GM04504 (cell line): Measurements from ENCODE around the gene PPP4R1.

Source experiments
- DNase-seq: peaks from one replicate; pipeline ENCODE4 v3.0.0-alpha.2; 2012; ENCODE audit warnings: low read depth

PPP4R1 gene

GRCh38 chr18:9547782-9548181 lies 66.6 kb downstream of the PPP4R1 start:
- no peak for DNase-seq

- no peak for DNase-seq
Measured at GRCh38 chr18:9546468-9546867, 67.9 kb downstream of the PPP4R1 start.

- no peak for DNase-seq
Measured at GRCh38 chr18:9545029-9545428, 69.3 kb downstream of the PPP4R1 start.

- DNase-seq = no peak
Measured at GRCh38 chr18:9542924-9543323, 71.4 kb downstream of the PPP4R1 start.

GRCh38 chr18:9539938-9540337 lies 74.4 kb downstream of the PPP4R1 start:
- no peak for DNase-seq

GRCh38 chr18:9539283-9539682 lies 75.1 kb downstream of the PPP4R1 start:
- DNase-seq = peak; percentile 56

- DNase-seq = no peak
Measured at GRCh38 chr18:9537677-9538076, 76.7 kb downstream of the PPP4R1 start.

- DNase-seq = no peak
Measured at GRCh38 chr18:9536354-9537152, 77.8 kb downstream of the PPP4R1 start.

- peak; percentile 92 for DNase-seq
Measured at GRCh38 chr18:9535430-9535991, 78.8 kb downstream of the PPP4R1 start.

GRCh38 chr18:9534844-9535243 lies 79.5 kb downstream of the PPP4R1 start:
- DNase-seq = no peak

- no peak for DNase-seq
Measured at GRCh38 chr18:9531791-9532410, 82.5 kb downstream of the PPP4R1 start.

- no peak for DNase-seq
Measured at GRCh38 chr18:9530226-9531009, 83.9 kb downstream of the PPP4R1 start.

- no peak for DNase-seq
Measured at GRCh38 chr18:9526458-9526857, 87.9 kb downstream of the PPP4R1 start.

GRCh38 chr18:9522952-9523351 lies 91.4 kb downstream of the PPP4R1 start:
- DNase-seq = no peak

GRCh38 chr18:9521770-9522169 lies 92.6 kb downstream of the PPP4R1 start:
- DNase-seq = no peak

GRCh38 chr18:9520666-9521065 lies 93.7 kb downstream of the PPP4R1 start:
- DNase-seq = no peak

- no peak for DNase-seq
Measured at GRCh38 chr18:9519399-9519798, 95.0 kb downstream of the PPP4R1 start.

GRCh38 chr18:9517869-9518268 lies 96.5 kb downstream of the PPP4R1 start:
- DNase-seq = no peak

GRCh38 chr18:9516437-9517064 lies 97.8 kb downstream of the PPP4R1 start:
- no peak for DNase-seq

GRCh38 chr18:9513971-9514512 lies 100.3 kb downstream of the PPP4R1 start:
- no peak for DNase-seq

GRCh38 chr18:9508446-9509025 lies 105.8 kb downstream of the PPP4R1 start:
- DNase-seq = no peak
